Right lobe of liver (tissue), 6 donors: ENCODE results near the gene AFF2. TPM values are rescaled to one million over a fixed set of nuclear protein-coding genes. Genes with fewer than 3 reads are reported as not detected.

ENCODE experiments used
- ATAC-seq, 4 donors: fragments of 200-7000 bp; cut with Tn5 transposase; one replicate each; pipeline ENCODE4 v1.9.1; 2020; ENCODE audit warnings: mild to moderate bottlenecking in 4 of 4, moderate library complexity in 4 of 4
- DNase-seq, 3 donors: peaks; one replicate each; pipeline ENCODE4 v3.0.0-alpha.2; 2020
- H3K27ac ChIP-seq, 3 donors: fragments of 200-600 bp; one replicate each; pipeline ENCODE4 v1.8.0; 2022
- H3K27me3 ChIP-seq, 2 donors: fragments of 200-600 bp; one replicate each; pipeline ENCODE4 v1.8.0; 2022
- H3K36me3 ChIP-seq, 4 donors: fragments of 200-600 bp; sonication (generic) in 1 of 4; one replicate each; pipeline versions ENCODE4 v1.5.1 to v1.8.0; 2017 to 2022; ENCODE audit warnings: control low read depth in 1 of 4
- H3K4me1 ChIP-seq, 4 donors: fragments of 200-600 bp; sonication (generic) in 1 of 4; one replicate each; pipeline versions ENCODE4 v1.5.1 to v1.8.0; 2017 to 2022; ENCODE audit warnings: control low read depth in 1 of 4
- H3K4me3 ChIP-seq, 3 donors: fragments of 200-600 bp; one replicate each; pipeline ENCODE4 v1.8.0; 2022
- H3K9me3 ChIP-seq, 4 donors: fragments of 200-600 bp; sonication (generic) in 1 of 4; one replicate each; pipeline versions ENCODE4 v1.5.1 to v1.8.0; 2017 to 2022; ENCODE audit warnings: control low read depth in 1 of 4
- POLR2A ChIP-seq: fragments of 450-650 bp; IDR thresholded peaks from one replicate; pipeline ENCODE4 v1.6.1; 2017; ENCODE audit warnings: antibody characterized with exemption, mild to moderate bottlenecking
- WGBS: methylation state at CpG from one replicate; pipeline ENCODE4 v1.1.6; 2018; ENCODE audit warnings: low coverage, low lambda C conversion rate; ENCODE audit not compliant: insufficient coverage; ENCODE audit errors: missing lambda C conversion rate; 5-methylcytosine and 5-hydroxymethylcytosine counted together
- intact Hi-C, 2 donors: fragments of 100-400 bp; cut with DNase I; formaldehyde crosslinking; loops; one replicate each; pipeline versions ENCODE4 v1.11.2 to v1.14.1; 2022
- total RNA-seq, 6 experiments: library from RNA; depleted of rRNA in 2 of 6; stranded (reverse); fragments of >200 nt in 2 of 6; fragmentation: NEBNext Ultra II Directional in 3 of 6; extraction: Animal tissue kit (Norgen Biotek cat#: 25700) in 3 of 6; gene quantifications; one replicate each; pipeline versions ENCODE4 v1.1.0 to v1.2.4, GENCODE V29; 2016 to 2023
- TF ChIP-seq, protein P1 (sequence below), 4 donors: fragments of 200-600 bp in 3 of 4; fragments of 450-650 bp in 1 of 4; IDR thresholded peaks; one replicate each; pipeline versions ENCODE4 v1.5.1 to v1.8.0; 2016 to 2022; ENCODE audit warnings: antibody characterized with exemption in 4 of 4, mild to moderate bottlenecking in 2 of 4
- donor health status: DM: no; HTN: yes; CAD: no.
- donor health status: DM: no; HTN: no; CAD: no.
- donor health status: DM: no; HTN: no; CAD: no.
- donor health status: DM: no; HTN: yes; CAD: no.
- donor health status: DM: no; HTN: yes; CAD: no.

AFF2 gene
- total RNA-seq, 6 experiments from 2014 or later, result 0.06 to 1.9 (median 0.15) TPM

DNA sequence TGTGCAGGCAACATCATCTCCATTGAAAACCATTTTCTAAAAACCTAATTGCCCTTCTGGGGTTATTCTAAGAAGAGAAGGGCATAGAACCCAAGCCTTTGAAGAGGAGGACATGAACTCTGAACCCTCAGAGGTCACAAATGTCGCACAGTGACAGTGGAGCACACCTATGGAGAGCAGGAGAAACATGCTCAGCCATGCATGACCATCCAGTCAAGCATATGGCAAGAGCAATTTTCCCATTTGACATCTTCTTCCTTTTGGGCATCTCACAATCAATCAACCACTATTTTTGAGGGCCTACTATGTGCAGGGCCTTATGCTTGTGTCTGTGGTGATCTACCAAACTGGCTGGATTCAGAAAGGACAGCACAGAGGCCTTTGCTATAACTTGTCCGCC is 30.1 kb upstream of the AFF2 start:
- Histone ChIP-seq H3K27ac (no peak overlapping the region), H3K4me1 (no peaks in the 10 kb centered on the region), H3K27me3 (no peaks in the 10 kb centered on the region), H3K4me3 (no peak overlapping the region), H3K9me3 (no peaks in the 10 kb centered on the region), H3K36me3 (no peaks in the 10 kb centered on the region)
- no peak for TF ChIP-seq POLR2A
- TF ChIP-seq, protein P1, sequence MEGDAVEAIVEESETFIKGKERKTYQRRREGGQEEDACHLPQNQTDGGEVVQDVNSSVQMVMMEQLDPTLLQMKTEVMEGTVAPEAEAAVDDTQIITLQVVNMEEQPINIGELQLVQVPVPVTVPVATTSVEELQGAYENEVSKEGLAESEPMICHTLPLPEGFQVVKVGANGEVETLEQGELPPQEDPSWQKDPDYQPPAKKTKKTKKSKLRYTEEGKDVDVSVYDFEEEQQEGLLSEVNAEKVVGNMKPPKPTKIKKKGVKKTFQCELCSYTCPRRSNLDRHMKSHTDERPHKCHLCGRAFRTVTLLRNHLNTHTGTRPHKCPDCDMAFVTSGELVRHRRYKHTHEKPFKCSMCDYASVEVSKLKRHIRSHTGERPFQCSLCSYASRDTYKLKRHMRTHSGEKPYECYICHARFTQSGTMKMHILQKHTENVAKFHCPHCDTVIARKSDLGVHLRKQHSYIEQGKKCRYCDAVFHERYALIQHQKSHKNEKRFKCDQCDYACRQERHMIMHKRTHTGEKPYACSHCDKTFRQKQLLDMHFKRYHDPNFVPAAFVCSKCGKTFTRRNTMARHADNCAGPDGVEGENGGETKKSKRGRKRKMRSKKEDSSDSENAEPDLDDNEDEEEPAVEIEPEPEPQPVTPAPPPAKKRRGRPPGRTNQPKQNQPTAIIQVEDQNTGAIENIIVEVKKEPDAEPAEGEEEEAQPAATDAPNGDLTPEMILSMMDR (IDR thresholded peaks at IDR 0.05), result no peak
- DNase-seq, result no peak
- WGBS, result 48% methylated on average over 2 of the region's 2 CpGs
- ATAC-seq, result no peak
- intact Hi-C loops, result no loop called here

DNA sequence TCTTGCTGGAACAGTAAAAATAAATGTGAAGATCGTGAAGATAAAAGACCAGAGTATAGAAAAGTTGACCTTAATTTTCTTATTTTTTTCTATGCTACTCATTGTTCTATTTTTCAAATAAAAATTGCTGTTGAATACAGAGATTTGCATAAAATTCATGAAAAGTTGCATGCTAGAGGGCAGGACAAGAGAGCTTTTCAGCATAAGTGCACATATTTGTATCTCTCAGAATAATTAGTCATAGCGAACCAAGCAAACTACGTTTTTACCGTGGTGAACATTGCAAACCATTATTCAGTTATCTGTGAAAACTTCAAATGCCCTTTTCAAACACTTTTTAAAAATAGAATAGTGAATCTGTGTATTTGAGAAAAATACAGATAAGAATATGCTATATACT is 26.4 kb upstream of the AFF2 start:
- H3K27ac ChIP-seq, result no peak overlapping the region
- intact Hi-C loops, result no loop called here
- H3K4me1 ChIP-seq, result no peaks in the 10 kb centered on the region
- no peak for ATAC-seq
- DNase-seq, result no peak
- no peaks in the 10 kb centered on the region for H3K9me3 ChIP-seq
- 45% methylated on average over 4 of the region's 4 CpGs for WGBS
- H3K4me3 ChIP-seq, result no peak overlapping the region
- H3K36me3 ChIP-seq, result no peaks in the 10 kb centered on the region
- TF ChIP-seq, protein P1 (IDR thresholded peaks at IDR 0.05), result no peak
- TF ChIP-seq POLR2A, result no peak
- H3K27me3 ChIP-seq, result no peaks in the 10 kb centered on the region

DNA sequence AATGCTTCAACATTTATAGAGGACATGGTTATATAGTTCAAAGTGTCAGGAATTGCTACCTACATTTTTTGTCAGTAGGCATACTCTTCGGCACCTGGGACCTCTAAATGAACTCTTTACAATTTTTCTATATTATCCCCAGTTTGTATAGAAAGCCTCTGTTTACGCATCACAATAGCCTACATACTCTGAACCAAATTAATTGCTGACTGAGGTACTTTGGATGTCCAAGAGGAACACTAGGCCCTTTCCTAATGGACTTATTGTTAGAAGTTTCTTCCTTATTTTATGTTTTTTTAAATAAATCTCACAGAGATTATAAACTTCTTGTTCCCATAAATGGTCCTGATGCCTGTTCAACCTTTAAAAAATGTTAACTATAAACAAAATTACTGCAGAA is 8.4 kb upstream of the AFF2 start:
- Histone ChIP-seq H3K27ac (no peak overlapping the region), H3K4me1 (no peaks in the 10 kb centered on the region), H3K4me3 (no peak overlapping the region), H3K36me3 (no peaks in the 10 kb centered on the region), H3K27me3 (no peaks in the 10 kb centered on the region), H3K9me3 (no peaks in the 10 kb centered on the region)
- intact Hi-C loops, result no loop called here
- DNase-seq (no peak), ATAC-seq (no peak)
- TF ChIP-seq, protein P1 (IDR thresholded peaks at IDR 0.05), result no peak
- TF ChIP-seq POLR2A, result no peak
- WGBS, result 77% methylated on average over 2 of the region's 2 CpGs

DNA sequence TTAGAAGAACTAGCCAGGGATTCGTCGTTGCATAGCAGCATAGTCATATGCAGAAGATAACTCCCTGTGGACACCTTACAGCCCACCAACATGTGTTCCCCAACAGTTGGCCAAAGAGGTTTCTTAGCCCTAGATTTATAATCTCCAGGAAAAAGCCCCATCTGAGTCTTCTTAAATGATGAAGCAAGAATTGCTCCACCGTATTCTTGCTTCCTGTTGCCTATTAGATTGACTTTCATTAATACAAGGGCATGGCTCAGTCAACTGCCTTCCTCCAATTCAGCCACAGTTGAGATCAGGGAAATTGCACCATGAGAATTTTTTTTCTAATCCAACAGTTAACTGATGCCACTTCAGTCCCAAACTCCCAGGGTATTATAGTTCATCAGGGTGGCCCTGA is 5.2 kb upstream of the AFF2 start:
- WGBS, result 23% methylated on average over 3 of the region's 3 CpGs
- no peaks in the 10 kb centered on the region for H3K9me3 ChIP-seq
- ATAC-seq, result no peak
- no peak for TF ChIP-seq POLR2A
- TF ChIP-seq, protein P1 (IDR thresholded peaks at IDR 0.05), result no peak
- H3K4me1 ChIP-seq, result no peaks in the 10 kb centered on the region
- no peaks in the 10 kb centered on the region for H3K36me3 ChIP-seq
- no peak overlapping the region for H3K27ac ChIP-seq
- no peak for DNase-seq
- peaks cover 0 to 6% of the 10 kb centered on the region in 2 donors for H3K27me3 ChIP-seq
- intact Hi-C loops, result no loop called here
- H3K4me3 ChIP-seq, result no peak overlapping the region

DNA sequence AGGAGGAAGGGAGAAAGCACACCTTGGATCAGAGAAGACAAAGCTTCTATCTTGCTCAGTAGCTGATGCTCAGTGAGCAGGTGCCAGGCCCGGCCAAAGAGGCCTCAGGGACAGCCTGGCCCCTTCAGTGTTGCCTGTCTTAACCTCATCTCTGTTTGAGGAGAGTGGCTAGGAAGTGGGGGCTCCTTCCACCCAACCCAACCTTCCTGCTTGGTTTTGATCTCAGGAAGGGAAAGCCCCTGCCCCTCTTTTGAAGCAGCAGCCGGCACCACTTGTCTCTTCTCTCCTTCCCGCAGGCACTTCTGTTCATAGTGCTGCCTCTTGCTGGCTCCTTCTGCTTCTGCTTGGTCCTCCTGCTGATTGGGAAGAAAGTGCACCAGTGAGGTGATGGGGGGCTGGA is 2.4 kb upstream of the AFF2 start:
- H3K27me3 ChIP-seq, result peaks cover 0 to 28% of the 10 kb centered on the region in 2 donors
- no peaks in the 10 kb centered on the region for H3K36me3 ChIP-seq
- peaks cover 0 to 3% (median 0%) of the 10 kb centered on the region in 4 donors for H3K4me1 ChIP-seq
- intact Hi-C loops, result no loop called here
- no peak overlapping the region for H3K27ac ChIP-seq
- TF ChIP-seq, protein P1 (IDR thresholded peaks at IDR 0.05), result no peak
- no peak for TF ChIP-seq POLR2A
- 40% methylated on average over 1 of the region's 3 CpGs for WGBS
- ATAC-seq, result no peak
- DNase-seq, result no peak
- no peak overlapping the region for H3K4me3 ChIP-seq
- H3K9me3 ChIP-seq, result no peaks in the 10 kb centered on the region
